Stimulated activated naive CD4-positive, alpha-beta T cell treated with Interleukin-2 at 50 U/mL for 16 hours (primary cell): Measurements from ENCODE around the gene PKNOX1.
"Not testable (repeated sequence)": the region's sequence is repeated elsewhere in the genome, so short reads cannot be mapped to it uniquely, and the experiment has no call there.

ENCODE experiments used
- DNase-seq: peaks from one replicate; lab custom pipeline; 2025; lab: John Stamatoyannopoulos, UW

The PKNOX1 gene

DNA sequence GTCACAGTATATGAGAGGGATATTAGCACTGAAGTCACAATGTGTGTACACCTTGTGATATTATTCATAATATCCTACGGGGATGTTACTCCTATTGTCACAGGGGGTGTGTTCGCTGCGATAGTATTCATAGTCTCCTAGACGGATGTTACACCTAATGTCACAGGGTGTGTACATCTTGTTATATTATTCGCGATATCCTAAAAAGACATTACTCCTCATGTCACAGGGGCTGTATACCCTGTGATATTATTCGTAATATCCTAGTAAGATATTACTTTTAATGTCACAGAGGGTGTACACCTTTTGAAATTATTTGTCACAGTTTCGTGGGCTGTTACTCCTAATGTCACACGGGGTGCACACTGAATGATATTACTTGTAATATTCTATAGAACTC is 23.2 kb upstream of the PKNOX1 start:
- DNase-seq: not testable (repeated sequence)

- DNase-seq: peak; percentile 57
These were observed 17.3 kb upstream of the PKNOX1 start for GRCh38 chr21:42956824-42957630.

DNA sequence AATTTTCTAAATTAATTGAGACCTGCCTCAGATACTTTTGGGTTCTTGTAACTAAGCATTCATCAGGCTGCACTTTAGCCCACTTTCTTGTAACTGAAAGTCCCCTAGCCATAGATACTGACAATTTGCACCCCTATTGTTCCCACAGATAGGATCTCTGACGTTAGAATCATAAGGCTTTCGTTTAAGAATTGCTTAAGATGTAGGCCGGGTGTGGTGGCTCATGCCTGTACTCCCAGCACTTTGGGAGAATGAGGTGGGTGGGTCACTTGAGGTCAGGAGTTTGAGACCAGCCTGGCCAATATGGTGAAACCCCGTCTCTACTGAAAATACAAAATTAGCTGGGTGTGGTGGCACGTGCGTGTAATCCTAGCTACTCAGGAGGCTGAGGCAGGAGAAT is 16.2 kb upstream of the PKNOX1 start:
- not testable (repeated sequence) for DNase-seq

DNA sequence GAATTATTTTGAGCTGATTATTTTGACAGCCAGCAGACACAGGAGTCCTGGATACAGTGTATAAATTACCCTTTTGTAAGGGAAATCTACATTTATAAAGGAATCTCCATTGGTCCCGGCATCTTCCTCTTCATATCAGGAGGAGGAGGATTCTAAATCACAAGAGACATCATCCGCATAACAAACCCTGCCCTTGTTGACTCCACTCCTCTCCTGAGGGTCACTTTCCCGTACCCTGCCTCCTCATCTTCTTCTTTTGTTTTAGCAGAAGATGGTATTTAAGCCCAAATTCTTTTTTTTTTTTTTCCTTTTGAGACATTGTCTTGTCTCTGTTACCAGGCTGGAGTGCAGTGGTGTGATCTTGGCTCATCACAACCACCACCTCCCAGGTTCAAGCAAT is 14.6 kb upstream of the PKNOX1 start:
- DNase-seq: no peak

DNA sequence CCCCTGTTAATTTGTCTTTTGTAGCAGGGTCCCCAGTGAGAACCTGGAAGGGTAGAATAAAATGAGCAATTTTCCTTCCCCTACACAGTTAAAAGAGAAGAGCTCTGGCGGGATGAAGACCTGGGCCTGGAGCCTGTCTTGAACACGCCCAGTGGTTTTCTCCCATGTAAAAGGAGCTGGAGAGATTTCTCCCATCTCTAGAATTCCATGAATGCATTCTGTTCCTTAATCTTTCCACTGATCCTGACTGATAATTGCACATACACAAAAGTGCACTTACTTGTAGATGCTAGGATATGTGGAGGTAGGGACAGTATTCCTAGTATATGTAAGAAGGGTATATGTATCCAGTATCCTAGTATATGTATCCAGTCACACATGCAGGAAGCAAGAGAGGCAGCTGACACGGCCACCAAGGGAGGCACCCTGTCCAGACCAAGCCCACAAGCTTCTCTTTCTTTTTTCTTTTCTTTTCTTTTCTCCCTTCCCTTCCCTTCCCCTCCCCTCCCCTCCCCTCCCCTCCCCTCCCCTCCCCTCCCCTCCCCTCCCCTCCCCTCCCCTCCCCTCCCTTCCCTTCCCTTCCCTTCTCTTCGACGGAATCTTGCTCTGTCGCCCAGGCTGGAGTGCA is 11.9 kb upstream of the PKNOX1 start:
- no peak for DNase-seq

DNA sequence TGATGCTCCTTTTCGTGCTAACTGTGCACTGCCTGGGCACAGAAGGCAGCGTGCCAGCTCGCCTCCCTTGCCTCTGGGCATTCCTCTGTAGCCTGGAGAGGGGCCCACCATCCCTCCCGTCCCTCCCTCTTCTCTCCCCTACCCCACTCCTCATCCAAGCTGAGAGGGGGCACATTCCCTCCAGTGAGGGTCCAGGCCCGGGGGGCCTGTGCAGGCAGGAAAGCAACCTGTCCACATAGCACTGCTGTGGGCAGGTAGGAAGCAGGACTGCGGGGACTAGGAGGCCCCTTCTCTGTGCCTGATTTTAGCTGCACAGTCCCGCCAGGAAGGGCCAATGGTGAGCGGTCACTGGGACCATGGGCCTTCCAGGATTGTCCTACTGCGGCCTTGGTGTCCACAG is 10.3 kb upstream of the PKNOX1 start:
- DNase-seq: no peak

DNA sequence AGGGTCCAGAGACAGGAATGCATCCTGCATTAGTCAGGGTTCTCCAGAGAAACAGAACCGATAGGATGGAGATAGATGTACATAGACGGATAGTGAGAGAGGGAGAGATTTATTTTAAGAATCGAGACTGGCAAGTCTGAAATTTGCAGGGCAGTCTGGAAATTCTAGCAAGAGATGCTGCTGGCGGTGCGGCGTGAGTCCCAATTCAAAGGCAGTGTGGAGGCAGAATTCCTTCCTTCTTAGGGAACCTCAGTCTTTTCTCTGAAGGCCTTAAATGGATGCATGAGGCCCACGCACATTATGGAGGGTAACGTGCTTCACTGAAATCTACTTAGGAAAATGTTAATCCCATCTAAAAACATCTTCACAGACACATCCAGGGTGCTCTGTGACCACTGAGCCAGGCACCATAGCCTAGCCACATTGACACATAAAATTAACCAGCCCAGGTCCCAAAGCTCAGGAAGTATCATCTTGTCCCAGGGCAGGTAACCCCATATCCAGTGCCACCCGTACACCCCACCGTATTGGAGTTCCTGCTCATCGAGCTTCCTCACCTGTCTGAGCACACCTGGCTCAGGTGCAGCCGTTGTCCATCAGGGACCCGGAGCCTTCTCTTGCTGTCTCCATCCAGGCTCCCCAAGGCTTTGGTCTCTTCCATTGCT is 9.7 kb upstream of the PKNOX1 start:
- DNase-seq: no peak

- DNase-seq: no peak
These were observed 9.2 kb upstream of the PKNOX1 start for GRCh38 chr21:42965211-42965560.

DNA sequence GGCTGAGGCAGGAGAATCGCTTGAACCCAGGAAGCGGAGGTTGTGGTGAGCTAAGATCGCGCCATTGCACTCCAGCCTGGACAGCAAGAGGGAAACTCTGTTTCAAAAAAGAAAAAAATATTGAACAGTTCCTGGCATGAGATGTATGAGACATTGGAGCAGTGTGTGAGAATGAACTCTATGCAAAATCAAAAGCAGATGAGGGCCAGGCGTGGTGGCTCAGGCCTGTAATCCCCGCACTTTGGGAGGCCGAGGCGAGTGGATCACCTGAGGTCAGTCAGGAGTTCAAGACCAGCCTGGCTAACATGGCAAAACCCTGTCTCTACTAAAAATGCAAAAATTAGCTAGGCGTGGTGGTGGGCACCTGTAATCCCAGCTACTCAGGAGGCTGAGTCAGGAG is 6.7 kb upstream of the PKNOX1 start:
- DNase-seq: not testable (repeated sequence)

GRCh38 chr21:42969193-42969600 is 5.2 kb upstream of the PKNOX1 start:
- no peak for DNase-seq

DNA sequence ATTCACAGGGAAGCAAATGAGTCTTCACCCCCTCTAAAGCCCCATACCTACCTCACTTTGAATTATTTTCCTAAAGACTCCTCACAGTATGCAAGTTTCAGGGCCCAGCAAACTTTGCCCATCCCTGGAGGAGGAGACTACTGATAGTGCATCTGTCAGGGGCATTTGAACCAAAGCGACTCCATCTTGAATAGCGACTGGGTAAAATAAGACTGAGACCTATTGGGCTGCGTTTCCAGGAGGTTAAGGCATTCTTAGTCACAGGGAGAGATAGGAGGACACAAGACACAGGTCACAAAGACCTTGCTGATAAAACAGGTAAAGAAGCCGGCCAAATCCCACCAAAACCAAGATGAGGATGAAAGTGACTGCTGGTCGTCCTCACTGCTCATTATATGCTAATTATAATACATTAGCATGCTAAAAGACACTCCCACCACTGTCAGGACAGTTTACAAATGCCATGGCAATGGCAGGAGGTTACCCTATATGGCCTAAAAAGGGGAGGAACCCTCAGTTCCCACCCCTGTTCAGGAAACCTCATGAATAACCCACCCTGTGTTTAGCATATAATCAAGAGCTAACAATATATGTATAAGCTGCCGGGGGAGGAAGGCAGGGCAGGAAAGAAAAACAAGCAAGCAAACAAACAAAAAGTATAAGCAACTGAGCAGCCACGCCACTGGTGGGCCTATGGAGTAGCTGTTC is 3.3 kb upstream of the PKNOX1 start:
- no peak for DNase-seq

- DNase-seq: no peak
These were observed 2.5 kb upstream of the PKNOX1 start for GRCh38 chr21:42971897-42972275.

- DNase-seq: no peak
These were observed 912 bp upstream of the PKNOX1 start for GRCh38 chr21:42973309-42973990.

- DNase-seq: peak; percentile 72
These were observed 764 bp downstream of the PKNOX1 start for GRCh38 chr21:42974832-42975820.

DNA sequence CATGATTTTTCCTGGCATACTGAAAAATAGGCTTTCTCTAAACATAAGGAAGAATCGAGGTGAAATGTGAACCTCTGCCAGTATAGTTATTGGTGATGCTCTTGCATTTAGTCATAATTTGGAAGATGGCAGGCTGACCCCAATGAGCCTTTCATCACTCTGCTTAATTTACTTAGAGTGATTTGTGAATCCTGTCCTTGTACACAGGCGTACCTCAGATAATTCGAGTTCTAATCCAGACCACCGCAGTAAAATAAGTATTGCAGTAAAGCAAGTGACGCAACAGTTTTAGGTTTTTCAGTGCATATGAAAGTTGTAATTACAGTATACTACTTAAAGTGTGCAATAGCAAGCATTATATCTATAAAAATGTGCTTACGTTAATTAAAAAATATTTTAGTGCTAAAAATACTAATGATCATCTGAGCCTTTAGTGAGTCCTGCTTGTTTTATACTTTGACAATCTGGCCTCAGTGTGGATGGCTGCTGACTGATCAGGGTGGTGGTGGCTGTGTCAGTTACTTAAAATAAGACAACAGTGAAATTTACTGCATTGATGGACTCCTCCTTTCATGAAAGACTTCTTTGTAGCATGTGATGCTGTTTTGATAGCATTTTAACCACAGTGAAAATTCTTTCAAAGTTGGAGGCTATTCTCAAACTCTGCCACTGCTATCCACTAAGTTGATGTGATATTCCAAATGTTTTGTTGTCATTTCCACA is 1.7 kb downstream of the PKNOX1 start:
- DNase-seq: no peak

DNA sequence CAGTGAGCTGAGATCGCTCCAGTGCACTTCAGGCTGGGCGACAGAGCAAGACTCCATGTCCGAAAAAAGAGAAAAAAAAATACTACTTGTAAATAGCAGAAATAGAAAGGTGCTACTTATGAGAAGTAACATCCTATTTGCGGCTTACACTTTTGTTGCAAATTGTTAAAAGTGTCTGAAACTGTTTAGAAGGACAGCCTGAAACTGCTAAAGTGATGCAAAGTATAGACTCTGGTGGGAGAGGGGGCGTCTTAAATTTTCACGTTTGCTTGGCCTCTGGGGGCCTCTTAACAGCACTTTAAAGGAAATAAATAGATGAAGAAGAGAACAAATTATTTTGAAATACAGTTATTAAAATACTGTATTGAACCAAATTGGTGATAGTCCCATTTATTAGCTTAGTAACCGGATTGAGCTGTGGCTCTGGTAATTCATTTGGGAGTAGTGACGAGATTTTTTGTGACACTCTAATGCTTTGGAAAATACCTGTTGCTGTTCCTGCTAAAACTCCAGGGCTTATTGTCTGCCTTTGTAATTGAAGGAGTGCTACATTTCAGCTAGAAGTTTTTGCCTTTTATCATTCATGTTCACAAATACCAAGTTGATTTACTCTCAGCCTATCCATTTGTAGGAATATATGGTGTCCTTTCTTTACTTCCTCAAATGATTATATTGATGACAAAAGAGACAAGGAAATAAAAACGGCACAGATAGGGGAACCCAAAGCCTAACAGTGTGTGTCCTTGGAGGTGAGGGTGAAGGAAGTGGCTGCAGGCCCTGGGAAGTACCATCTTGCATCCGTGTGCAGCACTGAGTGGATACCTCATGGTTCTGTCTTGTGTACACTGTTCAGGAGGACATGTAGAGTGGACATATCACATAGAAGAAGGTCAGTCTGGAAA is 6.2 kb downstream of the PKNOX1 start:
- DNase-seq: no peak

DNA sequence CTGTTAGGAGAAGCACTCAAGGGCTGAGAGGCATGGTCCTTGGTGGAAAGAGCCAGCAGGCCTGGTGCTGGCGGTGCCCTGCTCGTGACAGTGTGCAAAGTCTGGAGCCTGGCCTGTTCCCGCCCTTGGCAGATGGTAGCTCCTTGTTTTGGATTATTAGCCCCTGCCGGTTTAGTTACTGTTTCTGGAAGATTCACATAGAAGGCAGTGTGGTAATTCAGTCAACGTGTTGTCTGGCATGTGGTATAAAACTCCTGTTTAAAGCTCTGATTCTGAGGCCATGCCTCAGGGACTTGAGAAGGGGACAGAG is 6.8 kb downstream of the PKNOX1 start:
- no peak for DNase-seq

GRCh38 chr21:42981862-42982261 is 7.5 kb downstream of the PKNOX1 start:
- no peak for DNase-seq

DNA sequence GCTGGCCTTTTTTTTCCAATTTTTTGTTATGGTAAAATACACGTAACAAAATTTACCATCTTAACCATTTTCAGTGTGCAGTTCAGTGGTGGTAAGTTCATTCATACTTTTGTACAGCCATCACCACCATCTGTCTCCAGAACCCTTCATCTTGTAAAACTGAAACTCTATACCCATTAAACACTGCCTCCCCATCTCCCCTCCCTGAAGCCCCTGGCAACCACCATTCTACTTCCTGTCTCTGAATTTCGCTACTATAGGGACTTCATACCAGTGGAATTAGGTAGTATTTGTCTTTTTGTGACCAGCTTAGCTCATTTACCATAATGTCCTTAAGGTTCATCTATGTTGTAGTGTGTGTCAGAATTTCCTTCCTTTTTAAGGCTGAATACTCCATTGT is 8.7 kb downstream of the PKNOX1 start:
- no peak for DNase-seq
